GM10248 (cell line): ENCODE measurements around the gene FOSL1.

Experiments
- CTCF ChIA-PET: fragments of 300-600 bp; sonication (Branson Sonifier 250); formaldehyde crosslinking; extraction: SDS; loops from one replicate; lab custom pipeline; 2021; ENCODE audit warnings: antibody characterized with exemption; lab: Yijun Ruan, JAX
- POLR2A ChIA-PET: fragments of 350-650 bp; sonication (Branson Sonifier 250); formaldehyde crosslinking; extraction: SDS; loops from one replicate; lab custom pipeline; 2020; ENCODE audit warnings: antibody characterized with exemption; lab: Yijun Ruan, JAX
- DNase-seq: peaks from one replicate; pipeline ENCODE4 v3.0.0; 2012; ENCODE audit errors: extremely low spot score
- CTCF ChIP-seq: IDR thresholded peaks from 2 replicates; pipeline ENCODE4 v1.5.1; 2012; ENCODE audit warnings: mild to moderate bottlenecking, low read depth; ENCODE audit errors: extremely low read depth, missing control alignments, control extremely low read depth

FOSL1 gene

GRCh38 chr11:65858681-65859087 lies 41.5 kb downstream of the FOSL1 start:
- no peak for TF ChIP-seq CTCF
- ChIA-PET CTCF (interaction anchor here (1.3 to 17.2 kb wide), 11 partner anchors 13 to 194 kb away, joined by 3 to 535 read pairs (median 7); partner anchors contain the start of genes AP5B1, CCDC85B, CTSW and EFEMP2), POLR2A (interaction anchor here (0.5 to 2.8 kb wide), 19 partner anchors 8 to 376 kb away, joined by 3 to 25 read pairs (median 4); partner anchors contain the start of genes CCDC85B, FIBP, RELA and SF3B2)
- DNase-seq: no peak

- ChIA-PET POLR2A (interaction anchor here (0.5 to 2.8 kb wide), 16 partner anchors 9 to 375 kb away, joined by 3 to 25 read pairs (median 4); partner anchors contain the start of genes CCDC85B, FIBP, RELA and SF3B2), CTCF (interaction anchor here (1.6 to 17.2 kb wide), 5 partner anchors 13 to 131 kb away, joined by 3 to 535 read pairs (median 14); partner anchors contain the start of genes AP5B1, CCDC85B, CTSW and EFEMP2)
- no peak for TF ChIP-seq CTCF
- peak; percentile 90 for DNase-seq
Observed at GRCh38 chr11:65857853-65858680, 42.1 kb downstream of the FOSL1 start, which contains the start of gene CFL1. TSS of gene CFL1 (minus strand) at chr11:65858180. CDS start at chr11:65858099, 81 bp downstream.

- POLR2A ChIA-PET: interaction anchor here (0.8 to 2.8 kb wide), 4 partner anchors 10 to 31 kb away, joined by 3 to 12 read pairs (median 4); partner anchors contain the start of genes FIBP and SNX32
- TF ChIP-seq CTCF: no peak
- DNase-seq: no peak
- CTCF ChIA-PET: interaction anchor here (1.0 to 17.2 kb wide), 4 partner anchors 14 to 77 kb away, joined by 3 to 535 read pairs (median 74); partner anchors contain the start of genes AP5B1, CCDC85B, CTSW and EFEMP2
Observed at GRCh38 chr11:65857500-65857852, 42.7 kb downstream of the FOSL1 start.

GRCh38 chr11:65856689-65857499 lies 43.3 kb downstream of the FOSL1 start:
- ChIA-PET POLR2A (interaction anchor here (0.6 to 2.8 kb wide), 4 partner anchors 9 to 31 kb away, joined by 3 to 12 read pairs (median 4); partner anchors contain the start of genes FIBP and SNX32), CTCF (interaction anchor here (1.0 to 3.5 kb wide), 2 partner anchors 35 to 77 kb away, joined by 3 to 14 read pairs; partner anchors contain the start of gene AP5B1)
- no peak for TF ChIP-seq CTCF
- DNase-seq: peak; percentile 79

- POLR2A ChIA-PET: interaction anchor here (0.8 kb wide), 1 partner anchor 9 kb away, joined by 3 read pairs; no protein-coding TSS in a partner anchor
- no peak for DNase-seq
- CTCF ChIA-PET: no interaction called here
- TF ChIP-seq CTCF: no peak
Observed at GRCh38 chr11:65855927-65856363, 44.2 kb downstream of the FOSL1 start.
